22Rv1 (cell line): Measurements from ENCODE around the gene ASTN1.

Experiments
- H3K27ac ChIP-seq: fragments of 450-650 bp; 2 replicates; pipeline ENCODE4 v1.5.1; 2017
- ZFX ChIP-seq: fragments of 450-650 bp; IDR thresholded peaks from 2 replicates; pipeline ENCODE4 v1.6.1; 2017; ENCODE audit warnings: antibody characterized with exemption, borderline replicate concordance
- TF ChIP-seq, protein P1 (sequence below): fragments of 450-650 bp; IDR thresholded peaks from 2 replicates; pipeline ENCODE4 v1.5.1; 2017; ENCODE audit warnings: mild to moderate bottlenecking

The ASTN1 gene

DNA sequence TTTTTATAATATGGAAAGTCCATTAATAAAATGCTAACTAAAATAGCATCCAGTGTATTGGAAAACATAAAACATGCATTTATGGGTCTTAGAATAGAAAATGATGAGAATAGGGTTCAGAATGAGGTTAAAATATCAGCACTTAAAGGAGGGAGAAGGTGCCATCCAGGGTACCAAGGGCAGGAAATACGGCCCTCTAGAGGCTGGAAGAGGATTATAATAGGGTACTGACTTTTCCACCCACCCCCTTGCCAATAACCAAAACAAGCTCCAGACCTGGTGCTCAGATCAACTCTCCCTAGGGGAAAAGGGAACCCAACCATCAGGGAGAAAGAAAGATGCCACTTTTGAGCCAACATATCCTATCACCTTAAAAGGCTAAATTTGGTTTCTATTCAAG lies 26.7 kb downstream of the ASTN1 start:
- no peak overlapping the region for H3K27ac ChIP-seq
- TF ChIP-seq ZFX: no peak
- TF ChIP-seq, protein P1, sequence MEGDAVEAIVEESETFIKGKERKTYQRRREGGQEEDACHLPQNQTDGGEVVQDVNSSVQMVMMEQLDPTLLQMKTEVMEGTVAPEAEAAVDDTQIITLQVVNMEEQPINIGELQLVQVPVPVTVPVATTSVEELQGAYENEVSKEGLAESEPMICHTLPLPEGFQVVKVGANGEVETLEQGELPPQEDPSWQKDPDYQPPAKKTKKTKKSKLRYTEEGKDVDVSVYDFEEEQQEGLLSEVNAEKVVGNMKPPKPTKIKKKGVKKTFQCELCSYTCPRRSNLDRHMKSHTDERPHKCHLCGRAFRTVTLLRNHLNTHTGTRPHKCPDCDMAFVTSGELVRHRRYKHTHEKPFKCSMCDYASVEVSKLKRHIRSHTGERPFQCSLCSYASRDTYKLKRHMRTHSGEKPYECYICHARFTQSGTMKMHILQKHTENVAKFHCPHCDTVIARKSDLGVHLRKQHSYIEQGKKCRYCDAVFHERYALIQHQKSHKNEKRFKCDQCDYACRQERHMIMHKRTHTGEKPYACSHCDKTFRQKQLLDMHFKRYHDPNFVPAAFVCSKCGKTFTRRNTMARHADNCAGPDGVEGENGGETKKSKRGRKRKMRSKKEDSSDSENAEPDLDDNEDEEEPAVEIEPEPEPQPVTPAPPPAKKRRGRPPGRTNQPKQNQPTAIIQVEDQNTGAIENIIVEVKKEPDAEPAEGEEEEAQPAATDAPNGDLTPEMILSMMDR: 0 out of 2 replicates have a peak, but pooled peaks have one; percentile 9

DNA sequence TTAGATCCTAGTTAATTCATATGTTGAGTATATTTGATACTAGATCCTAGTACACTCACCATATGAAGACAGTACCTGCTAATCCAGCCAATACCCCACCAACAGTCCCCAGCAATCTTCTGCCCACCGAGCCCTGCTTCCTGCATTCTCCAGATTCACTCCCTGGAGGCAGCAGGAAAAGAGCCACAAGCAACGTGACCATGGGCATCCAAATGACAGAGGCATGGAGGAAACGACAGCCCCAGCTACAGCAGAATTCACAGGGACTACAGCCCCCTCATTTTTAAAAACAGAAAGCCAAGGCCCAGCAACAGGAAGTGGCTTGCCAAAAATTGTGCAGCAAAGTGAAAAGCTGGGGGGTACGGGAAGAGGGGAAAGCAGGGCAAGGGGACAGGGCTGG lies 29.3 kb downstream of the ASTN1 start:
- no peak for TF ChIP-seq ZFX
- TF ChIP-seq, protein P1: no peak
- H3K27ac ChIP-seq: no peak overlapping the region

GRCh38 chr1:177133977-177134538 lies 30.5 kb downstream of the ASTN1 start:
- TF ChIP-seq, protein P1: no peak
- no peak for TF ChIP-seq ZFX
- H3K27ac ChIP-seq: no peak overlapping the region

DNA sequence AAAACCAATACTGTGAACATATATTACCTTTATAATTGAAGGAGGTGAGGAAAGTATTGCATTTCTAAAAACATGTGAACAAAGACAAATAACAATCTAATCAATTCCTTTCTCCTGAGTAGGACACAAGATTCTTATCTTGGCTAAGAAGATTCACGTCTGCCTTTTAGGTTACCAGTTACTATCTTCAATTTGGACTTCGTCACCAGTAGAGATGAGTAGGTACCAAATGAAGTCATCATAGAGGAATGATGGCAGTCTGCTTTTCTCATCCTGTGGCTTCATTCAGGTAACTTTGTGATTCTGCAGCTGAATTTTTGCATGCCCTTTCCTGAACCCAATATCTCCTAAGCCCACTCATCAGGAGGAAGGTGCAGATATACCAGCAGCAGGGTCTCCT lies 32.4 kb downstream of the ASTN1 start:
- TF ChIP-seq, protein P1: no peak
- TF ChIP-seq ZFX: no peak
- H3K27ac ChIP-seq: no peak overlapping the region

DNA sequence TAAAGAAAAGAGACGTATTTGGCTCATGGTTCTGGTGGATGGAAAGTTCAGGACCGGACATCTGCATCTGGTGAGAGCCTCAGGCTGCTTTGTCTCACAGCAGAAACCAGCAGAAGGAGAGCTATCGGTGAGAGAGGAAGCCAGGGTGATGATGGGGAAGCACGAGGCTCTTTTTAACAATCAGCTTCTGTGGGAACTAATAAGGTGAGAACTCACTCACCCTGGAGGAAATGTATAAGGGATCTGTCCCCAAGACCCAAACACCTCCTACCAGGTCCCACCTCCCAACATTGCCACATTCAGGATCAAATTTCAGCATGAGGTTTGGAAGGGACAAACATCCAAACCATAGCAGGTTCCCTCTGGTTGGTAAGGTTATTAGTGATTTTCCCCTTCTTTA lies 32.8 kb downstream of the ASTN1 start:
- no peak overlapping the region for H3K27ac ChIP-seq
- TF ChIP-seq ZFX: no peak
- TF ChIP-seq, protein P1: no peak

- no peak overlapping the region for H3K27ac ChIP-seq
- no peak for TF ChIP-seq ZFX
- TF ChIP-seq, protein P1: no peak
Observed at GRCh38 chr1:177130451-177130945, 34.0 kb downstream of the ASTN1 start.

DNA sequence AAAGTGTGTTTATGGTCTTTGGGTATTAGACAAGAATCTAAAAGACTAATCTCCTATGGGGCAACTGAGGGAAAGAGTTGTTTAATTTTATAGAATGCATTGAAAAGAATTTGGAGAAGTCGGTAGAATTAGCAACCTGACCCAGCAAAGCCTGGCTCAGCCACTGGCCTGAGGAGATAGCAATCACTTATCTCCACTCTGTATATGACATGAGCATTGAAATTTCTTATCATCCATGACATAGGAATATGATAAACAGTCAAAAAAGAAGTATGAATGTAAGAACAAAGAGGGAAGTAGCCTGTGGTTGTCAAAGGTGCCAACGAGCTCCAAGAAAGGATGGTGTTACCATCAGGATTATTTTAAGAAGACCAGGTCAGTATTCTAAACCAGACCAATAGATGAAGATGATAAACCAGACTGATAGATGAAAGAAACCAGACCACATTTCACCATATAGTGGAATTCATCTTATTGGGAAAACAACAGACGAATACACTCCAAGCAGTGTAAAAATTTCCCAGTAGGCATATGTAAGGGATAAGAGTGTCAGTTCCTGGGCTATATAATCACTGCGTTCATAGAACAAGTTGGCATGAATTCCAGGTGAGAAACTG lies 35.7 kb downstream of the ASTN1 start:
- no peak overlapping the region for H3K27ac ChIP-seq
- TF ChIP-seq, protein P1: no peak
- TF ChIP-seq ZFX: no peak
